Measurements from ENCODE around the gene BBS4. TPM values are rescaled to one million over a fixed set of nuclear protein-coding genes. Genes with fewer than 3 reads are reported as not detected.

BBS4 gene
- total RNA-seq, result 22.2 TPM in 2 replicates

GRCh38 chr15:72685925-72686794 is at the start of gene BBS4, which contains the start of gene HIGD2B:
TSS of gene BBS4 (plus strand) at chr15:72686207. CDS start at chr15:72686228, 21 bp downstream.
TSS of gene HIGD2B (minus strand) at chr15:72686182. CDS start at chr15:72676374, 9,808 bp downstream.

GRCh38 chr15:72654397-72654796 is 31.6 kb upstream of the BBS4 start, which contains the start of gene GOLGA6B:
TSS of gene GOLGA6B (plus strand) at chr15:72654697. CDS start at chr15:72654738, 41 bp downstream.

GRCh38 chr15:72783640-72784455 is 97.8 kb downstream of the BBS4 start, which contains the start of gene ADPGK:
TSS of gene ADPGK (minus strand) at chr15:72783758. CDS start at chr15:72783691, 67 bp downstream.

Other genes with a start within 250 kb of the BBS4 start
- gene ARIH1, start 211.9 kb upstream of the BBS4 start, total RNA-seq, result 43.2 and 57.6 TPM in 2 replicates
- gene GOLGA6B, start 31.5 kb upstream of the BBS4 start, total RNA-seq, result not detected in 2 replicates
- 0.13 TPM in 1 of 2 replicates, not detected in the other for gene HIGD2B, start within 50 bp of the BBS4 start, total RNA-seq
- gene ADPGK, start 97.6 kb downstream of the BBS4 start, total RNA-seq, result 61.4 and 62.6 TPM in 2 replicates

Data from aortic smooth muscle cell (primary cell).